GM18861 (cell line): Measurements from ENCODE around the gene SMCO2.
"Not testable (repeated sequence)": the region's sequence is repeated elsewhere in the genome, so short reads cannot be mapped to it uniquely, and the experiment has no call there.

Source experiments
- ATAC-seq: cut with Tn5 transposase; IDR thresholded peaks from one replicate; pipeline ENCODE4 v1.9.1; 2021; ENCODE audit not compliant: unreplicated experiment

Gene SMCO2

GRCh38 chr12:27523642-27524493 lies 77.3 kb downstream of the SMCO2 start, which contains the start of gene PPFIBP1:
PPFIBP1 (plus strand) TSS chr12:27524206; CDS start chr12:27633397, 109,191 bp downstream.
- peak; percentile 86 for ATAC-seq

GRCh38 chr12:27524494-27524835 lies 77.9 kb downstream of the SMCO2 start:
- no peak for ATAC-seq

GRCh38 chr12:27524839-27525753 lies 78.6 kb downstream of the SMCO2 start:
- ATAC-seq = no peak

GRCh38 chr12:27527512-27527911 lies 81.0 kb downstream of the SMCO2 start:
- ATAC-seq = no peak

GRCh38 chr12:27528788-27529187 lies 82.3 kb downstream of the SMCO2 start:
- ATAC-seq = no peak

GRCh38 chr12:27530157-27530922 lies 83.8 kb downstream of the SMCO2 start:
- ATAC-seq = no peak

- ATAC-seq = no peak
These were observed 85.4 kb downstream of the SMCO2 start for GRCh38 chr12:27531896-27532295.

GRCh38 chr12:27534060-27534764 lies 87.7 kb downstream of the SMCO2 start:
- peak; percentile 57 for ATAC-seq

- peak; percentile 3 for ATAC-seq
These were observed 88.2 kb downstream of the SMCO2 start for GRCh38 chr12:27534765-27535161.

- no peak for ATAC-seq
These were observed 88.8 kb downstream of the SMCO2 start for GRCh38 chr12:27535318-27535717.

GRCh38 chr12:27537855-27538675 lies 91.5 kb downstream of the SMCO2 start:
- ATAC-seq = no peak

- ATAC-seq = no peak
These were observed 92.7 kb downstream of the SMCO2 start for GRCh38 chr12:27539191-27539631.

GRCh38 chr12:27541031-27541719 lies 94.6 kb downstream of the SMCO2 start:
- ATAC-seq = no peak

- ATAC-seq = no peak
These were observed 96.1 kb downstream of the SMCO2 start for GRCh38 chr12:27542628-27543027.

- not testable (repeated sequence) for ATAC-seq
These were observed 98.3 kb downstream of the SMCO2 start for GRCh38 chr12:27544858-27545257.

- ATAC-seq = no peak
These were observed 99.1 kb downstream of the SMCO2 start for GRCh38 chr12:27545665-27546064.

- ATAC-seq = no peak
These were observed 101.1 kb downstream of the SMCO2 start for GRCh38 chr12:27547592-27547991.

GRCh38 chr12:27548301-27549199 lies 102.0 kb downstream of the SMCO2 start:
- no peak for ATAC-seq
